H1 (cell line): ENCODE results near the gene GPR180.

ENCODE experiments used
- ASH2L ChIP-seq: fragments of 200-600, 300-600 bp; sonication (generic); IDR thresholded peaks from one replicate; pipeline ENCODE4 v1.7.1; 2017; ENCODE audit warnings: low read length
- ATF2 ChIP-seq: IDR thresholded peaks from 2 replicates; pipeline ENCODE4 v1.6.1; 2012; ENCODE audit warnings: low read length, inconsistent platforms
- BCL11A ChIP-seq, 2 experiments: IDR thresholded peaks; one replicate each; pipeline ENCODE4 v1.6.1; 2011; ENCODE audit warnings: low read depth in 2 of 2, low read length in 2 of 2, mild to moderate bottlenecking in 2 of 2
- CBX5 ChIP-seq: fragments of 300-800, 300-1000 bp; sonication (generic); IDR thresholded peaks from 2 replicates; pipeline ENCODE4 v1.7.1; 2016; ENCODE audit warnings: antibody characterized with exemption, low read length, low read depth
- CTCF ChIP-seq, 3 experiments: IDR thresholded peaks; 1 replicate in 2 of 3; 2 replicates in 1 of 3; pipeline versions ENCODE4 v1.5.1 to v1.6.1; 2011; ENCODE audit warnings: low read length in 3 of 3, mild to moderate bottlenecking in 3 of 3, inconsistent platforms in 2 of 3, low read depth in 1 of 3, moderate library complexity in 1 of 3; ENCODE audit not compliant: insufficient read depth in 1 of 3; ENCODE audit errors: control extremely low read depth in 1 of 3
- EP300 ChIP-seq, 2 experiments: IDR thresholded peaks; 1 replicate in 1 of 2; 2 replicates in 1 of 2; pipeline ENCODE4 v1.6.1; 2011 to 2012; ENCODE audit warnings: low read depth in 2 of 2, low read length in 2 of 2, mild to moderate bottlenecking in 2 of 2, borderline replicate concordance in 1 of 2, inconsistent platforms in 1 of 2, moderate library complexity in 1 of 2
- MAFK ChIP-seq: IDR thresholded peaks from 2 replicates; pipeline ENCODE4 v1.6.1; 2012; ENCODE audit warnings: low read depth, mild to moderate bottlenecking, improper control_type of control experiment, low read length
- POLR2A ChIP-seq, 2 experiments: IDR thresholded peaks; 1 replicate in 1 of 2; 2 replicates in 1 of 2; pipeline ENCODE4 v1.6.1; 2011; ENCODE audit warnings: low read depth in 2 of 2, low read length in 2 of 2, mild to moderate bottlenecking in 2 of 2; ENCODE audit errors: control extremely low read depth in 1 of 2
- POLR2AphosphoS5 ChIP-seq: IDR thresholded peaks from 2 replicates; pipeline ENCODE4 v1.6.1; 2011; ENCODE audit warnings: low read depth, low read length
- SP1 ChIP-seq: IDR thresholded peaks from 2 replicates; pipeline ENCODE4 v1.6.1; 2011; ENCODE audit warnings: low read depth, low read length
- SUZ12 ChIP-seq: fragments of 200-600 bp; sonication (generic); IDR thresholded peaks from 2 replicates; pipeline ENCODE4 v1.6.1; 2012; ENCODE audit warnings: mild to moderate bottlenecking, inconsistent platforms, low read length, moderate library complexity, mixed read lengths
- TF ChIP-seq, protein P1 (sequence below): IDR thresholded peaks from 2 replicates; pipeline ENCODE4 v1.6.1; 2011; ENCODE audit warnings: low read length, improper control_type of control experiment
- TF ChIP-seq, protein P2 (sequence below): IDR thresholded peaks from 2 replicates; pipeline ENCODE4 v1.6.1; 2011; ENCODE audit warnings: low read depth, mild to moderate bottlenecking, low read length; ENCODE audit not compliant: insufficient read depth

GRCh38 chr13:94682229-94682628, 80.6 kb downstream of the GPR180 start:
- no peak for TF ChIP-seq EP300 (IDR thresholded peaks at IDR 0.05; ENCODE audit: borderline replicate concordance in 1 of 2, low read depth in 2 of 2, low read length in 2 of 2)
- TF ChIP-seq, protein P1, sequence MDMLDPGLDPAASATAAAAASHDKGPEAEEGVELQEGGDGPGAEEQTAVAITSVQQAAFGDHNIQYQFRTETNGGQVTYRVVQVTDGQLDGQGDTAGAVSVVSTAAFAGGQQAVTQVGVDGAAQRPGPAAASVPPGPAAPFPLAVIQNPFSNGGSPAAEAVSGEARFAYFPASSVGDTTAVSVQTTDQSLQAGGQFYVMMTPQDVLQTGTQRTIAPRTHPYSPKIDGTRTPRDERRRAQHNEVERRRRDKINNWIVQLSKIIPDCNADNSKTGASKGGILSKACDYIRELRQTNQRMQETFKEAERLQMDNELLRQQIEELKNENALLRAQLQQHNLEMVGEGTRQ = no peak
- no peak for TF ChIP-seq ASH2L
- no peak for TF ChIP-seq CBX5
- TF ChIP-seq CTCF (IDR thresholded peaks at IDR 0.05; ENCODE audit: control extremely low read depth in 1 of 3, insufficient read depth in 1 of 3, low read depth in 1 of 3, low read length in 3 of 3) = no peak
- no peak for TF ChIP-seq SUZ12
- TF ChIP-seq SP1 = no peak
- TF ChIP-seq ATF2 = no peak
- TF ChIP-seq POLR2A (IDR thresholded peaks at IDR 0.05; ENCODE audit: control extremely low read depth in 1 of 2, low read depth in 2 of 2, low read length in 2 of 2) = no peak
- TF ChIP-seq, protein P2, sequence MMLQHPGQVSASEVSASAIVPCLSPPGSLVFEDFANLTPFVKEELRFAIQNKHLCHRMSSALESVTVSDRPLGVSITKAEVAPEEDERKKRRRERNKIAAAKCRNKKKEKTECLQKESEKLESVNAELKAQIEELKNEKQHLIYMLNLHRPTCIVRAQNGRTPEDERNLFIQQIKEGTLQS = no peak
- TF ChIP-seq POLR2AphosphoS5 = no peak
- no peak for TF ChIP-seq MAFK
- TF ChIP-seq BCL11A (IDR thresholded peaks at IDR 0.05; ENCODE audit: low read depth in 2 of 2, low read length in 2 of 2) = no peak
